Uterus (tissue), 2 donors: ENCODE measurements around the gene INPP5A.

Experiments
- POLR2A ChIP-seq, 2 donors: fragments of 450-650 bp; IDR thresholded peaks; one replicate each; pipeline ENCODE4 v1.6.1; 2016; ENCODE audit warnings: antibody characterized with exemption in 2 of 2, mild to moderate bottlenecking in 1 of 2, moderate library complexity in 1 of 2
- TF ChIP-seq, protein P1 (sequence below), 4 experiments: fragments of 200-600 bp in 2 of 4; fragments of 450-650 bp in 2 of 4; sonication (generic) in 2 of 4; IDR thresholded peaks; one replicate each; pipeline ENCODE4 v1.5.1; 2016 to 2019; ENCODE audit warnings: antibody characterized with exemption in 4 of 4, mild to moderate bottlenecking in 2 of 4, moderate library complexity in 1 of 4

GRCh38 chr10:132502544-132503300 is 34.9 kb upstream of the INPP5A start:
- TF ChIP-seq, protein P1, sequence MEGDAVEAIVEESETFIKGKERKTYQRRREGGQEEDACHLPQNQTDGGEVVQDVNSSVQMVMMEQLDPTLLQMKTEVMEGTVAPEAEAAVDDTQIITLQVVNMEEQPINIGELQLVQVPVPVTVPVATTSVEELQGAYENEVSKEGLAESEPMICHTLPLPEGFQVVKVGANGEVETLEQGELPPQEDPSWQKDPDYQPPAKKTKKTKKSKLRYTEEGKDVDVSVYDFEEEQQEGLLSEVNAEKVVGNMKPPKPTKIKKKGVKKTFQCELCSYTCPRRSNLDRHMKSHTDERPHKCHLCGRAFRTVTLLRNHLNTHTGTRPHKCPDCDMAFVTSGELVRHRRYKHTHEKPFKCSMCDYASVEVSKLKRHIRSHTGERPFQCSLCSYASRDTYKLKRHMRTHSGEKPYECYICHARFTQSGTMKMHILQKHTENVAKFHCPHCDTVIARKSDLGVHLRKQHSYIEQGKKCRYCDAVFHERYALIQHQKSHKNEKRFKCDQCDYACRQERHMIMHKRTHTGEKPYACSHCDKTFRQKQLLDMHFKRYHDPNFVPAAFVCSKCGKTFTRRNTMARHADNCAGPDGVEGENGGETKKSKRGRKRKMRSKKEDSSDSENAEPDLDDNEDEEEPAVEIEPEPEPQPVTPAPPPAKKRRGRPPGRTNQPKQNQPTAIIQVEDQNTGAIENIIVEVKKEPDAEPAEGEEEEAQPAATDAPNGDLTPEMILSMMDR (IDR thresholded peaks at IDR 0.05): no peak
- no peak for TF ChIP-seq POLR2A (IDR thresholded peaks at IDR 0.05)
